Gastrocnemius medialis (tissue), 4 donors: ENCODE results near the gene TOMM70.

Experiments used
- CTCF ChIP-seq, 5 experiments: fragments of 450-650 bp in 3 of 5; fragments of 200-600 bp in 2 of 5; sonication (generic) in 2 of 5; IDR thresholded peaks in 4 of 5; conservative IDR thresholded peaks in 1 of 5; 1 replicate in 4 of 5; 2 replicates in 1 of 5; pipeline ENCODE4 v1.5.1; 2016 to 2019; ENCODE audit warnings: antibody characterized with exemption in 5 of 5, mild to moderate bottlenecking in 3 of 5, moderate library complexity in 3 of 5
- POLR2A ChIP-seq, 2 donors: fragments of 450-650 bp; IDR thresholded peaks; one replicate each; pipeline ENCODE4 v1.6.1; 2017; ENCODE audit warnings: antibody characterized with exemption in 2 of 2, mild to moderate bottlenecking in 2 of 2, moderate library complexity in 2 of 2

- TF ChIP-seq CTCF (IDR thresholded peaks at IDR 0.05 in 4 of 5, conservative IDR thresholded peaks at IDR 0.05 in 1 of 5) (no peak), POLR2A (IDR thresholded peaks at IDR 0.05) (no peak)
These were observed 769 bp upstream of the TOMM70 start for GRCh38 chr3:100401674-100402041.
